Fibroblast of upper back skin (primary cell): Measurements from ENCODE around the gene CCT6B.

Experiments used
- DNase-seq: peaks from one replicate; pipeline ENCODE4 v3.0.0-alpha.2; 2013

CCT6B gene

GRCh38 chr17:34883106-34884000, 77.9 kb downstream of the CCT6B start:
- no peak for DNase-seq

- no peak for DNase-seq
These were observed 82.1 kb downstream of the CCT6B start for GRCh38 chr17:34879146-34879545.
